Common myeloid progenitor, CD34-positive (primary cell): Measurements from ENCODE around the gene TFDP1.

Source experiments
- CTCF ChIA-PET: fragments of 350-600 bp; sonication (Branson Sonifier 250); formaldehyde crosslinking; loops from one replicate; lab custom pipeline; 2021; ENCODE audit warnings: antibody characterized with exemption; lab: Charles Lee
- POLR2A ChIA-PET: fragments of 350-600 bp; sonication (Branson Sonifier 250); formaldehyde crosslinking; loops from one replicate; lab custom pipeline; 2021; ENCODE audit warnings: antibody characterized with exemption; lab: Charles Lee
- DNase-seq, 3 donors: peaks; one replicate each; pipeline versions ENCODE4 v3.0.0 to v3.0.0-alpha.2; 2013
- H3K27ac ChIP-seq, 2 experiments: 1 replicate in 1 of 2; 2 replicates in 1 of 2; pipeline ENCODE4 v1.7.0; 2013; ENCODE audit warnings: inconsistent platforms in 2 of 2, low read length in 2 of 2, mild to moderate bottlenecking in 2 of 2, low read depth in 1 of 2, moderate library complexity in 1 of 2; ENCODE audit not compliant: severe bottlenecking in 2 of 2, insufficient read depth in 1 of 2, poor library complexity in 1 of 2
- H3K27me3 ChIP-seq, 5 experiments: replicated peaks in 2 of 5; 1 replicate in 3 of 5; 2 replicates in 2 of 5; pipeline versions ENCODE4 v1.6.1 to v1.7.0; 2013; ENCODE audit warnings: low read length in 4 of 5, mild to moderate bottlenecking in 2 of 5, moderate library complexity in 2 of 5, inconsistent platforms in 1 of 5; ENCODE audit not compliant: insufficient read depth in 5 of 5, control insufficient read depth in 4 of 5
- H3K36me3 ChIP-seq, 4 experiments: 1 replicate in 2 of 4; 2 replicates in 2 of 4; pipeline versions ENCODE4 v1.6.1 to v1.7.0; 2013; ENCODE audit warnings: low read length in 3 of 4, control low read depth in 1 of 4, mild to moderate bottlenecking in 1 of 4; ENCODE audit not compliant: control insufficient read depth in 4 of 4, insufficient read depth in 4 of 4
- H3K4me1 ChIP-seq, 4 experiments: 1 replicate in 3 of 4; 2 replicates in 1 of 4; pipeline versions ENCODE4 v1.6.1 to v1.7.1; 2013; ENCODE audit warnings: low read length in 3 of 4, mild to moderate bottlenecking in 3 of 4, control low read depth in 1 of 4, inconsistent platforms in 1 of 4, moderate library complexity in 1 of 4; ENCODE audit not compliant: control insufficient read depth in 4 of 4, insufficient read depth in 4 of 4; ENCODE audit errors: control extremely low read depth in 1 of 4
- H3K4me3 ChIP-seq, 7 experiments: 1 replicate in 4 of 7; 2 replicates in 3 of 7; pipeline versions ENCODE4 v1.5.1 to v1.7.0; 2013; ENCODE audit warnings: mild to moderate bottlenecking in 7 of 7, low read length in 6 of 7, moderate library complexity in 6 of 7, inconsistent platforms in 2 of 7, low read depth in 2 of 7, control low read depth in 1 of 7; ENCODE audit not compliant: insufficient read depth in 4 of 7, control insufficient read depth in 1 of 7; ENCODE audit errors: extremely low read depth in 1 of 7
- H3K9me3 ChIP-seq, 5 experiments: 1 replicate in 4 of 5; 2 replicates in 1 of 5; pipeline versions ENCODE4 v1.6.1 to v1.7.1; 2013; ENCODE audit warnings: low read length in 4 of 5, mild to moderate bottlenecking in 2 of 5, inconsistent platforms in 1 of 5, low read depth in 1 of 5, moderate library complexity in 1 of 5; ENCODE audit not compliant: control insufficient read depth in 4 of 5, insufficient read depth in 2 of 5; ENCODE audit errors: control extremely low read depth in 1 of 5
- WGBS: methylation state at CpG from one replicate; pipeline ENCODE4 v1.1.5; 2013; ENCODE audit not compliant: insufficient coverage; 5-methylcytosine and 5-hydroxymethylcytosine counted together

The TFDP1 gene

GRCh38 chr13:113566227-113566561 lies 18.4 kb upstream of the TFDP1 start:
- ChIA-PET POLR2A (no interaction called here), CTCF (interaction anchor here (2.4 kb wide), 1 partner anchor 108 kb away, joined by 15 read pairs; no protein-coding TSS in a partner anchor)
- no peak for DNase-seq
- Histone ChIP-seq H3K27ac (no peak overlapping the region), H3K36me3 (no peaks in the 10 kb centered on the region), H3K9me3 (peaks cover 0 to 1% (median 0%) of the 10 kb centered on the region in 5 experiments), H3K27me3 (peaks cover 0 to 12% (median 2%) of the 10 kb centered on the region in 5 experiments), H3K4me3 (no peak overlapping the region), H3K4me1 (peaks cover 0 to 2% (median 0%) of the 10 kb centered on the region in 4 experiments)
- 96% methylated on average over 17 of the region's 17 CpGs for WGBS

GRCh38 chr13:113567681-113568080 lies 16.9 kb upstream of the TFDP1 start:
- Histone ChIP-seq H3K36me3 (no peaks in the 10 kb centered on the region), H3K4me1 (no peaks in the 10 kb centered on the region), H3K4me3 (no peak overlapping the region), H3K27ac (no peak overlapping the region), H3K27me3 (peaks cover 0 to 12% (median 2%) of the 10 kb centered on the region in 5 experiments), H3K9me3 (peaks cover 0 to 1% (median 0%) of the 10 kb centered on the region in 5 experiments)
- no peak for DNase-seq
- ChIA-PET CTCF (interaction anchor here (1.7 to 2.4 kb wide), 2 partner anchors 12 to 110 kb away, joined by 4 to 15 read pairs; no protein-coding TSS in a partner anchor), POLR2A (no interaction called here)
- 96% methylated on average over 4 of the region's 4 CpGs for WGBS

GRCh38 chr13:113573065-113573464 lies 11.5 kb upstream of the TFDP1 start:
- no peak for DNase-seq
- no peaks in the 10 kb centered on the region for H3K36me3 ChIP-seq
- peaks cover 0 to 2% (median 0%) of the 10 kb centered on the region in 5 experiments for H3K27me3 ChIP-seq
- no peaks in the 10 kb centered on the region for H3K4me1 ChIP-seq
- peaks cover 3 to 25% (median 6%) of the 10 kb centered on the region in 5 experiments for H3K9me3 ChIP-seq
- ChIA-PET CTCF (interaction anchor here (2.0 kb wide), 1 partner anchor 115 kb away, joined by 6 read pairs; no protein-coding TSS in a partner anchor), POLR2A (no interaction called here)
- H3K4me3 ChIP-seq = no peak overlapping the region
- no peak overlapping the region for H3K27ac ChIP-seq
- WGBS = 94% methylated on average over 2 of the region's 3 CpGs

- no peak overlapping the region for H3K27ac ChIP-seq
- ChIA-PET POLR2A (no interaction called here), CTCF (no interaction called here)
- no peak overlapping the region for H3K4me3 ChIP-seq
- no peaks in the 10 kb centered on the region for H3K4me1 ChIP-seq
- H3K27me3 ChIP-seq = no peaks in the 10 kb centered on the region
- peaks cover 3 to 26% (median 6%) of the 10 kb centered on the region in 5 experiments for H3K9me3 ChIP-seq
- no peak for DNase-seq
- H3K36me3 ChIP-seq = no peaks in the 10 kb centered on the region
- WGBS = 92% methylated on average over 2 of the region's 3 CpGs
Observed at GRCh38 chr13:113576597-113576996, 8.0 kb upstream of the TFDP1 start.

DNA sequence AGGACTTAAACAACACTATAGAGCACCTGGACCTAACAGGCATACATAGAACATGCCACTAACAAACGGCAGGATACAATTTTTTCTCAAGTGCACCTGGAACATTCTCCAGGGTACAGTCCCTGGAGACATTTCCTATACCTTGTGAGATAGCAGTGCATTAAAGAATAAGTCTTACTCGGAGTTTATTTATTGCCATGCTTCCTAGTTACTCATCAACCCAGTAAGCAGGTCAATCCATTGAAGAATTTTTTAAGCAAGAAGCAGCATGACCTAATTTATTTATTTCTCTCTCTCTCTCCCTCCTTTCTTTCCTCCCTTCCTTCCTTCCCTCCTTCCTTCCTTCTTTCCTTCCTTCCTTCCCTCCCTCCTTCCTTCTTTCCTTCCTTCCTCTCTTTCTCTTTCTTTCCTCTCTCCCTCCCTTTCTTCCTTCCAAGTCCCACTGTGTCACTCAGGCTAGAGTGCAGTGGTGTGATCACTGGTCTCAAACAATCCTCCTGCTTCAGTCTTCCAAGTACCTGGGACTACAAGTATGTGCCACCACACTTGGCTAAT lies 6.6 kb upstream of the TFDP1 start:
- H3K36me3 ChIP-seq = no peaks in the 10 kb centered on the region
- ChIA-PET POLR2A (no interaction called here), CTCF (no interaction called here)
- H3K27ac ChIP-seq = no peak overlapping the region
- no peak overlapping the region for H3K4me3 ChIP-seq
- H3K27me3 ChIP-seq = no peaks in the 10 kb centered on the region
- WGBS = 100% methylated on average over 2 of the region's 2 CpGs
- H3K4me1 ChIP-seq = no peaks in the 10 kb centered on the region
- H3K9me3 ChIP-seq = peaks cover 3 to 26% (median 6%) of the 10 kb centered on the region in 5 experiments
- DNase-seq = no peak

DNA sequence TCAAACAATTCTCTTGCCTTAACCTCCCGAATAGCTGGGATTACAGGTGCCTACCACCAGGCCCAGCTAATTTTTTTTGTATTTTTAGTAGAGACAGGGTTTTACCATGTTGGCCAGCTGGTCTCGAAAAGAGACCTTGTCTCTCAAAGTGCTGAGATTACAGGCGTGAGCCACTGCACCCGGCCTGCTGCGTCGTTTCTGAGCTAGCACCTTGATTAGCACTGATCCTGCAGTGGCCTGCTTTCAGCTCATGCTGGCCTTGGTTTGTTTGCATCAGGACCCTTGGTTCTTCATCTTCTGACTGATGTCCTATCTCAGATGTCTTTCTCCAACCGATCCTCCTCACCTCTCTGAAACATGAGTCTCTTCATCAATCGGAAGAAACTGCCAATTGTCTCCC lies 4.9 kb upstream of the TFDP1 start:
- H3K4me1 ChIP-seq = peaks cover 0 to 5% (median 1%) of the 10 kb centered on the region in 4 experiments
- 91% methylated on average over 5 of the region's 8 CpGs for WGBS
- no peaks in the 10 kb centered on the region for H3K36me3 ChIP-seq
- peaks cover 3 to 26% (median 6%) of the 10 kb centered on the region in 5 experiments for H3K9me3 ChIP-seq
- H3K4me3 ChIP-seq = no peak overlapping the region
- ChIA-PET CTCF (interaction anchor here (1.0 to 1.1 kb wide), 2 partner anchors 13 to 18 kb away, joined by 3 read pairs; no protein-coding TSS in a partner anchor), POLR2A (no interaction called here)
- no peak overlapping the region for H3K27ac ChIP-seq
- H3K27me3 ChIP-seq = no peaks in the 10 kb centered on the region
- DNase-seq = no peak

DNA sequence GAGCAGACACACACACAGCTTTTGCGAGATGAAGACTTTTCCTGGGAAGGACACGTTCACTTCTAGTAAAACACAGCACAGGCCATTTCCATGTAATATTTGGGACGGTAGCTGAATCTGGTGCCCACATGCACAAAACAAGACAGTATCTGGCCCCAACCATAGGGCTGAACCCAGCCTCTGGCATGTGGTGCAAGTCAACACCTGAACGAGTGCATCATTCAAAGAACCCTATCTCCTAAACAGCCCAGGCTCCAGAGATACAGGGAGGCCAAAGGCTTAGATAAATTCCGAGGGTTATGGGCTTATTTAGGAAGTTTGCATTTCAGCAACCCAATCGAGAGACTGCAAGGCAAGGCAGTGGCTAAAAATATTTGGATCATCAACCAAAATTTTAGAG lies 2.7 kb upstream of the TFDP1 start:
- CTCF ChIA-PET = no interaction called here
- Histone ChIP-seq H3K9me3 (peaks cover 0 to 12% (median 3%) of the 10 kb centered on the region in 5 experiments), H3K27me3 (no peaks in the 10 kb centered on the region), H3K36me3 (peaks cover 0 to 9% (median 2%) of the 10 kb centered on the region in 4 experiments), H3K4me3 (no peak overlapping the region), H3K27ac (no peak overlapping the region), H3K4me1 (peaks cover 3 to 20% (median 16%) of the 10 kb centered on the region in 4 experiments)
- POLR2A ChIA-PET = no interaction called here
- no peak for DNase-seq
- 96% methylated on average over 5 of the region's 6 CpGs for WGBS
